PC-3 (cell line): ENCODE results near the gene CHMP1B. TPM values are rescaled to one million over a fixed set of nuclear protein-coding genes. Genes with fewer than 3 reads are reported as not detected.

Experiments
- ATAC-seq: fragments of 200-7000 bp; cut with Tn5 transposase; 2 replicates; pipeline ENCODE4 v1.9.1; 2020; ENCODE audit warnings: mild to moderate bottlenecking, moderate library complexity
- BruUV-seq: library from RNA; stranded (reverse); fragments of 400-500 nt; replicated peaks from 2 replicates; lab custom pipeline; 2021; lab: Mats Ljungman, UMichigan
- CTCF ChIA-PET: fragments of 300-600 bp; sonication (Branson Sonifier 250); formaldehyde crosslinking; loops from one replicate; lab custom pipeline; 2022; ENCODE audit warnings: antibody characterized with exemption; lab: Charles Lee
- POLR2A ChIA-PET: fragments of 300-600 bp; sonication (Branson Sonifier 250); formaldehyde crosslinking; loops from one replicate; lab custom pipeline; 2022; ENCODE audit warnings: antibody characterized with exemption; ENCODE audit not compliant: unreplicated experiment; lab: Charles Lee
- DNase-seq: peaks from one replicate; pipeline ENCODE4 v3.0.0-alpha.2; 2015
- H2AFZ ChIP-seq: fragments of 300-600 bp; sonication (generic); 2 replicates; pipeline ENCODE4 v1.6.0; 2016; ENCODE audit warnings: antibody characterized with exemption, low read length
- H3F3A ChIP-seq: fragments of 300-600 bp; sonication (generic); one replicate; pipeline ENCODE4 v1.6.0; 2017; ENCODE audit warnings: antibody characterized with exemption, low read length, control low read depth, mild to moderate bottlenecking; ENCODE audit not compliant: unreplicated experiment
- H3K27ac ChIP-seq: fragments of 300-600 bp; sonication (generic); 2 replicates; pipeline ENCODE4 v1.5.1; 2016; ENCODE audit warnings: mild to moderate bottlenecking, low read length
- H3K27me3 ChIP-seq: fragments of 300-600 bp; sonication (generic); 2 replicates; pipeline ENCODE4 v1.6.1; 2016; ENCODE audit warnings: low read length, mixed read lengths
- H3K36me3 ChIP-seq: fragments of 300-600 bp; sonication (generic); 2 replicates; pipeline ENCODE4 v1.6.1; 2016; ENCODE audit warnings: low read depth, mixed run types, low read length, mixed read lengths
- H3K4me1 ChIP-seq: fragments of 300-600 bp; sonication (generic); 2 replicates; pipeline ENCODE4 v1.5.1; 2016; ENCODE audit warnings: low read length; ENCODE audit not compliant: insufficient read depth
- H3K4me2 ChIP-seq: fragments of 300-600 bp; sonication (generic); 2 replicates; pipeline ENCODE4 v1.6.0; 2016; ENCODE audit warnings: low read length
- H3K4me3 ChIP-seq: fragments of 300-600 bp; sonication (generic); 2 replicates; pipeline ENCODE4 v1.5.1; 2016; ENCODE audit warnings: mild to moderate bottlenecking, low read length, mixed read lengths
- H3K79me2 ChIP-seq: fragments of 300-600 bp; sonication (generic); 2 replicates; pipeline ENCODE4 v1.6.1; 2017; ENCODE audit warnings: low read length, mixed read lengths
- H3K9ac ChIP-seq: fragments of 300-600 bp; sonication (generic); 2 replicates; pipeline ENCODE4 v1.6.0; 2016; ENCODE audit warnings: mild to moderate bottlenecking, low read length
- H3K9me2 ChIP-seq: fragments of 300-600 bp; sonication (generic); replicated peaks from 2 replicates; pipeline ENCODE4 v1.6.1; 2016; ENCODE audit warnings: mixed run types, low read length, mixed read lengths
- H3K9me3 ChIP-seq: fragments of 300-600 bp; sonication (generic); 2 replicates; pipeline ENCODE4 v1.6.1; 2016; ENCODE audit warnings: low read length, mixed read lengths
- H4K20me1 ChIP-seq: fragments of 300-600 bp; sonication (generic); 2 replicates; pipeline ENCODE4 v1.6.1; 2016; ENCODE audit warnings: low read length, mixed read lengths
- EZH2 ChIP-seq: fragments of 300-600 bp; sonication (generic); IDR thresholded peaks from one replicate; pipeline ENCODE4 v1.6.1; 2017; ENCODE audit warnings: antibody characterized with exemption, mild to moderate bottlenecking, low read length; ENCODE audit not compliant: unreplicated experiment
- EZH2phosphoT487 ChIP-seq: fragments of 300-600 bp; sonication (generic); IDR thresholded peaks from 2 replicates; pipeline ENCODE4 v1.6.1; 2018; ENCODE audit warnings: mild to moderate bottlenecking, antibody characterized with exemption, low read length, borderline replicate concordance
- intact Hi-C: fragments of 100-400 bp; cut with micrococcal nuclease; formaldehyde crosslinking; loops from 2 replicates; pipeline ENCODE4 v1.9.0; 2023
- total RNA-seq: library from RNA; depleted of rRNA; stranded (reverse); fragments of >200 nt; gene quantifications from 2 replicates; pipeline ENCODE4 v1.2.3, GENCODE V29; 2014
- TF ChIP-seq, protein P1 (sequence below): fragments of 300-600 bp; sonication (generic); conservative IDR thresholded peaks from 2 replicates; pipeline ENCODE4 v1.5.1; 2017; ENCODE audit warnings: antibody characterized with exemption, low read depth, mild to moderate bottlenecking, low read length

The CHMP1B gene
- total RNA-seq, 1 experiment from 2014 or later = 81.9 TPM

GRCh38 chr18:11860594-11861450 lies 9.6 kb downstream of the CHMP1B start:
- no peaks in the 10 kb centered on the region for H4K20me1 ChIP-seq
- TF ChIP-seq, protein P1, sequence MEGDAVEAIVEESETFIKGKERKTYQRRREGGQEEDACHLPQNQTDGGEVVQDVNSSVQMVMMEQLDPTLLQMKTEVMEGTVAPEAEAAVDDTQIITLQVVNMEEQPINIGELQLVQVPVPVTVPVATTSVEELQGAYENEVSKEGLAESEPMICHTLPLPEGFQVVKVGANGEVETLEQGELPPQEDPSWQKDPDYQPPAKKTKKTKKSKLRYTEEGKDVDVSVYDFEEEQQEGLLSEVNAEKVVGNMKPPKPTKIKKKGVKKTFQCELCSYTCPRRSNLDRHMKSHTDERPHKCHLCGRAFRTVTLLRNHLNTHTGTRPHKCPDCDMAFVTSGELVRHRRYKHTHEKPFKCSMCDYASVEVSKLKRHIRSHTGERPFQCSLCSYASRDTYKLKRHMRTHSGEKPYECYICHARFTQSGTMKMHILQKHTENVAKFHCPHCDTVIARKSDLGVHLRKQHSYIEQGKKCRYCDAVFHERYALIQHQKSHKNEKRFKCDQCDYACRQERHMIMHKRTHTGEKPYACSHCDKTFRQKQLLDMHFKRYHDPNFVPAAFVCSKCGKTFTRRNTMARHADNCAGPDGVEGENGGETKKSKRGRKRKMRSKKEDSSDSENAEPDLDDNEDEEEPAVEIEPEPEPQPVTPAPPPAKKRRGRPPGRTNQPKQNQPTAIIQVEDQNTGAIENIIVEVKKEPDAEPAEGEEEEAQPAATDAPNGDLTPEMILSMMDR = no peak
- TF ChIP-seq EZH2phosphoT487 = no peak
- no peak for TF ChIP-seq EZH2
- no TSS peak for BruUV-seq
- ATAC-seq (no peak), DNase-seq (no peak)
- no peaks in the 10 kb centered on the region for H3K9me3 ChIP-seq
- no peak overlapping the region for H3K4me3 ChIP-seq
- peaks cover 4% of the 10 kb centered on the region for H3F3A ChIP-seq
- H3K27ac ChIP-seq = peak overlapping the region; percentile 96
- ChIA-PET POLR2A (no interaction called here), CTCF (interaction anchor here (0.6 kb wide), 1 partner anchor 119 kb away, joined by 3 read pairs; no protein-coding TSS in a partner anchor)
- no peaks in the 10 kb centered on the region for H3K36me3 ChIP-seq
- intact Hi-C loops = loop anchor here (1.0 kb wide), 2 partner anchors 11 kb away; no protein-coding TSS in a partner anchor
- H3K9me2 ChIP-seq = no peaks in the 10 kb centered on the region
- H2AFZ ChIP-seq = no peak overlapping the region
- H3K79me2 ChIP-seq = peaks cover 20% of the 10 kb centered on the region
- H3K4me2 ChIP-seq = peak overlapping the region; percentile 0; the same call in 1 of the 2 replicates
- H3K4me1 ChIP-seq = peaks cover 44% of the 10 kb centered on the region
- peak overlapping the region; percentile 53 for H3K9ac ChIP-seq
- H3K27me3 ChIP-seq = no peaks in the 10 kb centered on the region

DNA sequence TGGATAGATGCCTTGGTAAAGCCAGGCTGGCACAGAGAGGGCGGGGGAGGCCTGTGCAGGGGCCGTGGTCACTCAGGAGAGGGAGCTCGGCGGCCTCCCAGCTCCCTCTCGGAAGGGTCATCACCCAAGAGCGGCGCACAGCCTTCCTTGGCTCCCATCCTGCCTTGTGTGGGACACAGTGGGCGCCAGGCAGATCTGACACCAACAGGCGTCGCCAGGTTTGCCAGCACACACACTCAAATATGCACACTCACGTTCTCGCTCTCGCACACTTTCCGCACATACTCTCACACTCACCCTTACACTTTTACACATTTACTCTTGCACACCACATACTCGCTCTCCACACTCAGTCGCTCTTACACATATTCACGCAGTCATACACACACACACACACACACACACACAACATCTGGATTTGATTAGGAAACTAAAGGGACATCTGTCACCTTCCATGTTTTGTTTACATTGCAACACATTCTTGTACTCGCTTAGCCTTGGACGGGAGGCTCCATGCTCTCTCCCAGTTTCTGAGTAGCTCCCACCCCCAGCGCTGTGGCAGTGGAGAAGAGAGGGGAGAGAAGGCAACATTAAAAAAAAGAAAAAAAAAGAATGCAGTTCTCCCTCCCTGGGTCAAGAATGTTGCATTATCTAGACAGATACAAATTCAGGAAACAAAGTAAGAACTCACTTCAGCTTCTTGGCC lies 10.5 kb downstream of the CHMP1B start:
- no peak for ATAC-seq

More for the DNA sequence above, 10.5 kb downstream of the CHMP1B start:
- no peak overlapping the region for H2AFZ ChIP-seq
- H3K4me2 ChIP-seq = no peak overlapping the region
- H3K9me3 ChIP-seq = no peaks in the 10 kb centered on the region
- no peaks in the 10 kb centered on the region for H3K9me2 ChIP-seq
- ChIA-PET CTCF (no interaction called here), POLR2A (no interaction called here)
- H4K20me1 ChIP-seq = no peaks in the 10 kb centered on the region
- intact Hi-C loops = no loop called here
- no peak overlapping the region; the same call in 1 of the 2 replicates for H3K9ac ChIP-seq
- H3K79me2 ChIP-seq = peaks cover 16% of the 10 kb centered on the region
- H3K36me3 ChIP-seq = no peaks in the 10 kb centered on the region
- H3K4me3 ChIP-seq = no peak overlapping the region
- peaks cover 35% of the 10 kb centered on the region for H3K4me1 ChIP-seq
- no TSS peak for BruUV-seq
- DNase-seq = no peak
- H3K27me3 ChIP-seq = no peaks in the 10 kb centered on the region
- H3K27ac ChIP-seq = peak overlapping the region; percentile 96; the same call in 1 of the 2 replicates
- TF ChIP-seq EZH2phosphoT487 = no peak
- TF ChIP-seq, protein P1 = no peak
- TF ChIP-seq EZH2 = no peak
- peaks cover 2% of the 10 kb centered on the region for H3F3A ChIP-seq
